GM23338 (cell line): ENCODE results near the gene ADSL. TPM values are rescaled to one million over a fixed set of nuclear protein-coding genes. Genes with fewer than 3 reads are reported as not detected.

Source experiments
- ATAC-seq: fragments of 200-7000 bp; cut with Tn5 transposase; 3 replicates; pipeline ENCODE4 v1.9.1; 2020
- DNase-seq: peaks from one replicate; pipeline ENCODE4 v3.0.0-alpha.2; 2015; ENCODE audit warnings: low spot score
- H2AFZ ChIP-seq: fragments of 200-600 bp; sonication (generic); 2 replicates; pipeline ENCODE4 v1.8.0; 2016; ENCODE audit warnings: antibody characterized with exemption, mild to moderate bottlenecking, moderate library complexity
- H3F3A ChIP-seq: fragments of 200-600 bp; sonication (generic); replicated peaks from 2 replicates; pipeline ENCODE4 v1.8.0; 2017; ENCODE audit warnings: antibody characterized with exemption, mixed run types, low read depth
- H3K27ac ChIP-seq: fragments of 200-600 bp; sonication (generic); 2 replicates; pipeline ENCODE4 v1.6.1; 2016; ENCODE audit warnings: low read depth
- H3K27me3 ChIP-seq: fragments of 200-600 bp; sonication (generic); 2 replicates; pipeline ENCODE4 v1.8.0; 2016; ENCODE audit warnings: mild to moderate bottlenecking, mixed run types, moderate library complexity; ENCODE audit not compliant: insufficient read depth
- H3K36me3 ChIP-seq: fragments of 200-600 bp; sonication (generic); 2 replicates; pipeline ENCODE4 v1.8.0; 2016; ENCODE audit warnings: mild to moderate bottlenecking; ENCODE audit not compliant: insufficient read depth
- H3K4me1 ChIP-seq: fragments of 200-600 bp; sonication (generic); 2 replicates; pipeline ENCODE4 v1.8.0; 2016; ENCODE audit warnings: mild to moderate bottlenecking, moderate library complexity; ENCODE audit not compliant: insufficient read depth
- H3K4me2 ChIP-seq: fragments of 200-600 bp; sonication (generic); 2 replicates; pipeline ENCODE4 v1.7.1; 2017; ENCODE audit warnings: mixed run types
- H3K4me3 ChIP-seq: fragments of 200-600 bp; sonication (generic); 2 replicates; pipeline ENCODE4 v1.6.1; 2016; ENCODE audit warnings: mixed run types
- H3K79me2 ChIP-seq: fragments of 200-600 bp; sonication (generic); replicated peaks from 2 replicates; pipeline ENCODE4 v1.8.0; 2017; ENCODE audit warnings: mild to moderate bottlenecking; ENCODE audit not compliant: insufficient read depth
- H3K9me2 ChIP-seq: fragments of 200-600 bp; sonication (generic); 2 replicates; pipeline ENCODE4 v1.8.0; 2017; ENCODE audit not compliant: insufficient read depth
- H4K20me1 ChIP-seq: fragments of 200-600 bp; sonication (generic); replicated peaks from 2 replicates; pipeline ENCODE4 v1.8.0; 2017; ENCODE audit warnings: mild to moderate bottlenecking; ENCODE audit not compliant: insufficient read depth
- H3K27ac Mint-ChIP-seq: 2 replicates; pipeline ENCODE4 v1.8.0; 2020; ENCODE audit warnings: inconsistent platforms, mild to moderate bottlenecking, moderate library complexity, mixed read lengths
- H3K27me3 Mint-ChIP-seq: 3 replicates; pipeline ENCODE4 v1.8.0; 2022; ENCODE audit warnings: low read depth, mild to moderate bottlenecking, moderate library complexity, mixed read lengths, inconsistent platforms; ENCODE audit not compliant: insufficient read depth, poor library complexity
- H3K36me3 Mint-ChIP-seq: 3 replicates; pipeline ENCODE4 v1.8.0; 2021; ENCODE audit warnings: low read depth, mild to moderate bottlenecking, inconsistent platforms, moderate library complexity, mixed read lengths
- H3K4me1 Mint-ChIP-seq: 3 replicates; pipeline ENCODE4 v1.8.0; 2020; ENCODE audit warnings: mild to moderate bottlenecking, inconsistent platforms, mixed read lengths
- H3K4me3 Mint-ChIP-seq: 3 replicates; pipeline ENCODE4 v1.8.0; 2021; ENCODE audit warnings: moderate library complexity, mild to moderate bottlenecking, inconsistent platforms, mixed read lengths
- H3K9me3 Mint-ChIP-seq: 3 replicates; pipeline ENCODE4 v1.8.0; 2020; ENCODE audit warnings: moderate library complexity, mild to moderate bottlenecking, inconsistent platforms, mixed read lengths
- CREB1 ChIP-seq: fragments of 250-450 bp; sonication (Bioruptor Pico); IDR thresholded peaks from 2 replicates; pipeline ENCODE4 v1.5.0; 2020; ENCODE audit warnings: low read depth, mild to moderate bottlenecking, moderate library complexity
- CTCF ChIP-seq, 2 experiments: fragments of 200-600 bp in 1 of 2; sonication (generic) in 1 of 2; conservative IDR thresholded peaks; 2 replicates each; pipeline versions ENCODE4 v1.5.1 to v1.6.1; 2016 to 2017; ENCODE audit warnings: antibody characterized with exemption in 2 of 2, low read depth in 2 of 2, mild to moderate bottlenecking in 2 of 2, moderate library complexity in 1 of 2
- ETS1 ChIP-seq: IDR thresholded peaks from 2 replicates; pipeline ENCODE4 v1.6.1; 2016; ENCODE audit warnings: antibody characterized with exemption
- EZH2phosphoT487 ChIP-seq: fragments of 200-600 bp; sonication (generic); IDR thresholded peaks from one replicate; pipeline ENCODE4 v1.8.1; 2018; ENCODE audit warnings: antibody characterized with exemption; ENCODE audit not compliant: unreplicated experiment
- JUNB ChIP-seq: IDR thresholded peaks from one replicate; pipeline ENCODE4 v1.6.1; 2016; ENCODE audit warnings: antibody characterized with exemption; ENCODE audit not compliant: unreplicated experiment
- NANOG ChIP-seq: IDR thresholded peaks from 2 replicates; pipeline ENCODE4 v1.6.1; 2016; ENCODE audit warnings: antibody characterized with exemption, borderline replicate concordance
- POLR2AphosphoS5 ChIP-seq: IDR thresholded peaks from 2 replicates; pipeline ENCODE4 v1.6.1; 2016; ENCODE audit warnings: antibody characterized with exemption, low read depth
- REST ChIP-seq: IDR thresholded peaks from one replicate; pipeline ENCODE4 v1.6.1; 2018; ENCODE audit warnings: antibody characterized with exemption; ENCODE audit not compliant: unreplicated experiment
- STAT1 ChIP-seq: IDR thresholded peaks from one replicate; pipeline ENCODE4 v1.6.1; 2016; ENCODE audit warnings: antibody characterized with exemption; ENCODE audit not compliant: unreplicated experiment
- ZNF114 ChIP-seq: fragments of 250-450 bp; sonication (Bioruptor Pico); IDR thresholded peaks from 2 replicates; pipeline ENCODE4 v1.5.0; 2020; ENCODE audit warnings: mild to moderate bottlenecking, moderate library complexity
- ZNF331 ChIP-seq: fragments of 250-450 bp; sonication (Bioruptor Pico); IDR thresholded peaks from 2 replicates; pipeline ENCODE4 v1.5.0; 2020; ENCODE audit warnings: low read depth, mild to moderate bottlenecking, moderate library complexity
- ZNF462 ChIP-seq: fragments of 250-450 bp; sonication (Bioruptor Pico); IDR thresholded peaks from 2 replicates; pipeline ENCODE4 v1.5.0; 2020; ENCODE audit warnings: mild to moderate bottlenecking, moderate library complexity
- polyA plus RNA-seq: library from polyadenylated mRNA; unstranded; fragments of >200 nt; fragmentation: Nextera tagmentation; extraction: Ambion mirVana; gene quantifications from 2 replicates; pipeline ENCODE4 v1.2.1, GENCODE V29; 2016
- total RNA-seq: library from RNA; depleted of rRNA; stranded (reverse); fragments of >200 nt; shearing (Covaris generic); gene quantifications from 2 replicates; pipeline ENCODE4 v1.2.3, GENCODE V29; 2014

The ADSL gene
- total and polyA plus RNA-seq, 2 experiments from 2014 or later: 120 to 232 TPM

GRCh38 chr22:40419718-40420117, 73.4 kb downstream of the ADSL start:
- H3K27ac ChIP-seq: no peak overlapping the region
- H3F3A ChIP-seq: no peaks in the 10 kb centered on the region
- H3K36me3 ChIP-seq: no peaks in the 10 kb centered on the region
- no peaks in the 10 kb centered on the region for H3K9me2 ChIP-seq
- H3K27me3 Mint-ChIP-seq: peaks cover 9% of the 10 kb centered on the region
- peaks cover 28% of the 10 kb centered on the region for H3K36me3 Mint-ChIP-seq
- H3K27me3 ChIP-seq: no peaks in the 10 kb centered on the region
- H3K79me2 ChIP-seq: no peaks in the 10 kb centered on the region
- no peak overlapping the region for H3K4me3 Mint-ChIP-seq
- no peak overlapping the region for H2AFZ ChIP-seq
- no peak overlapping the region for H3K4me3 ChIP-seq
- no peaks in the 10 kb centered on the region for H3K9me3 Mint-ChIP-seq
- H3K4me1 ChIP-seq: no peaks in the 10 kb centered on the region
- H3K4me1 Mint-ChIP-seq: no peaks in the 10 kb centered on the region; the same call in 2 of the 3 replicates
- no peak overlapping the region for H3K4me2 ChIP-seq
- ATAC-seq (no peak), DNase-seq (no peak)
- no peak for TF ChIP-seq STAT1
- TF ChIP-seq JUNB: no peak
- TF ChIP-seq NANOG: no peak
- no peak for TF ChIP-seq CREB1 (CRISPR knock-in tag)
- no peak for TF ChIP-seq ETS1
- no peak for TF ChIP-seq ZNF462 (CRISPR knock-in tag)
- TF ChIP-seq ZNF114: no peak
- no peak for TF ChIP-seq EZH2phosphoT487
- TF ChIP-seq ZNF331 (CRISPR knock-in tag): no peak
- no peak for TF ChIP-seq REST
- TF ChIP-seq POLR2AphosphoS5: no peak
- TF ChIP-seq CTCF (conservative IDR thresholded peaks at IDR 0.05; ENCODE audit: low read depth in 2 of 2): no peak
- 0 out of 2 replicates have a peak, but pooled peaks cover 4% of the 10 kb centered on the region for H4K20me1 ChIP-seq
- no peak overlapping the region for H3K27ac Mint-ChIP-seq
